Stimulated activated CD8-positive, alpha-beta memory T cell treated with anti-CD3 and anti-CD28 coated beads, Interleukin-7, amount 100 ng/mL, for 48 hours (primary cell): ENCODE measurements around the gene GRM7.

ENCODE experiments used
- DNase-seq, 2 donors: peaks; one replicate each; pipeline ENCODE4 v3.0.0-alpha.2; 2020; ENCODE audit warnings: low read depth in 1 of 2; ENCODE audit errors: extremely low read depth in 1 of 2

The GRM7 gene

DNA sequence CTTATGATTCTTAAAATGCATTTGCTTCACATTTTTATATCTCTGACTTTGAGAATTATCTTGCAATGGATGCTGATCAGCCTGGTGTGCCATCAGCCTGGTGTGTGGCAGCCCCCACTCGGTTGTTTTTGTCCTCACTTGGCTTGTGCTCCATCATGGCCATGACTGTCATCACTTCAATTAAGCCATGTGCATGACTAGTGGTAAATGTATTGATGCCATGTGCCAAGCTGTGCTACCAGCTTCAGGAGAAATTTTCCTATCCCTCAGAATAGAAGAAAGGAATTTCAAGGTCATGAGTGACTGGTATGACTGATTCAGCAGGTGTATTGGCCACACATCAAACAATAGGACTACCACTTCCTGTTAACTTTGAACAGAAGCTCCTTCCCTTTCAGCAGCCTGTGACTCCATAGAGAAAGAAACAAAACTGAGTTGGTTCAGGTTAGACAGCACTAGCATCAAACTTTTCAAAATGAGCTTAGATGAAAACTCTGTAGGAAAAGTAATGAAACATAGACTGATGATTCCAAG, 251.7 kb downstream of the GRM7 start:
- no peak for DNase-seq

GRCh38 chr3:7144697-7145308, 283.9 kb downstream of the GRM7 start:
- DNase-seq = no peak

GRCh38 chr3:7146529-7146928, 285.6 kb downstream of the GRM7 start:
- DNase-seq = no peak

DNA sequence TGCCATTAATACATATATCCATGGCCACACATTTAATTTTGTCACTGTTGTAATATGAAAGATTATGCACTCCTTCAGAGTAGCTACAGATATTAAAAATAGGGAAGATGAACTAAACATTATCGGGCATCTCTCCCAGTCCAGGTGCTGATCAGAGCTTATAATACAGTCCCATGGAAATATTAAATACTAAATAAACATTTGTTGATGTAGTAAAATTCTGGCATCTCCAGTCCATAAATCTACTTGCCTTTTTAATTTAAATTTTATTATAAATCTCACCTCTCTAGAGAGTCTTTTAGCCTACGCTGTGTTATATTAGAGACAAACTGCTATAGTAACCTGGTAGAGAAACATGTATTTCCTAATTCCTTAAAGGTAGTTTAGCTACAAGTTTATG, 297.6 kb downstream of the GRM7 start:
- no peak for DNase-seq

- DNase-seq = no peak
Observed at GRCh38 chr3:7160689-7161088, 299.8 kb downstream of the GRM7 start.

DNA sequence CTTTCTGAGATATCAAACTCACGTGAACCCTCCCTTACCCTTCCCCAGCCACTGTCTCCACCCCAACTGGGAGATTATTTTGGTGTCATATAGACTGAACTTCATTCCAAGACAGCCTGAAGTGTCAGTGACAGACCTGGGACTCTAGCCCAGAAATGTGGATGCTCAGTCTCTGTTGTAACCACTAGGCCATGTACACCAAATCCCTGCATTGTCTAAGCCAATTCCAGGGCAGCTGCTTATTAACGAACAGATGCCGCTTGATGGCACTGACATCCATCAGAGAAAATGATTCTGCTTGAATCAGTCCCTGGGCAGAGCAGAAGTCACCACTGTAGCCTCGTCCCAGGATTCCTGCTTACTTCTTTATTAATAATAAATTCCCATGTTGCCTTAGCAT, 305.5 kb downstream of the GRM7 start:
- no peak for DNase-seq

DNA sequence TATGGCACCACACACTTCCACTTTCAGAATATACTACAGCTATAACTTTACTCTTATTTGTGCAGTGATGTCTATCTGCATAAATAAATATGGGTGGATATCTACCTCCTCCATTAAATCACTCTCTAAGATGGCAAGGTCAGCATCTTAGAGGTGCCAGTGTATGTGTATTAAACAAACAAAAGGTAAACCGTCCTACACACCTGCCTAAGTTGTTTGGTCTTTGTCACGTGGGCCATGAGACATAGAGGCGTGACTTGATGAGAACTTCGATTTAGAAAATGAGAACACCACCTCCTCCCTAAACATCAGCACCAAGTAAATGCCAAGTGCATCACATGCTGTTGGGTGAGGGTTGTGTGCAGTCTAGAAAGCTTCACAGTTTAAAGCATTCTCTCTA, 310.6 kb downstream of the GRM7 start:
- no peak for DNase-seq

DNA sequence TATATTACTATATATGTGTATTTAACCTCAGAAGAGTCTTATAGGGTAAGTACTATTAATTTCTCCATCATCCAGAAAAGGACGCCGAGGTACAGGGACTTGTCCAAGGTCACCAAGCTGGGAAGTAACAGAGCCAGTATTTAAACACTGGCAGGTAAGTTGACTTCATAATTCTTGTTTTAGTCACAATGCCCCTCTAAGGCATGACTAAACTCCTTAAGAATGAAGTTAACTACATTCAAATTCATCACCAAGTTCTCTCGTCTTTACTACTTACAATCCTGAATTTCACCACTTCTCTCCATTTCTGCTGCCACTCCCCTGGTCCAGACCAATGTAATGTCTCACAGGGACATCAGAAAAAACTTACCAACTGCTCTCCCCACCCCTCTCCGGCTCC, 312.1 kb downstream of the GRM7 start:
- DNase-seq = no peak

DNA sequence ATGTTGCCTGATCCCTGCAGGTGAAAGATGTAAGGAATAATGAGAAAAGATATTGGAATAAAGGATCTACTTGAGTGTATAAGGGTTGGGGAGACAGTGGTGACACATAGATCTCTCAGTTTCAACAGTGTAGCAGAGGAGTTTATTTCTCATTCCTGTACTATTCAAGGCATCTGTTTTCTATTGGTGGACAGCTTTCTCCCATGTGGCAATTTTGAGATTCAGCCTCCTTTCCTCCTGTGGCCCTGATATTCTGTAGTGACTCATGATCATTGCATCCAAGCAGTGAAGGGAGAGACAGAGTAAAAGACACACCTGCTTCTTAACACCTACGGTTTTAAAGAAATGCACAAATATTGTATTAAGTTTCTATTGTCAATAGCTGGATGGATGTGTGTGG, 327.6 kb downstream of the GRM7 start:
- no peak for DNase-seq

GRCh38 chr3:7190095-7190494, 329.2 kb downstream of the GRM7 start:
- DNase-seq = no peak

DNA sequence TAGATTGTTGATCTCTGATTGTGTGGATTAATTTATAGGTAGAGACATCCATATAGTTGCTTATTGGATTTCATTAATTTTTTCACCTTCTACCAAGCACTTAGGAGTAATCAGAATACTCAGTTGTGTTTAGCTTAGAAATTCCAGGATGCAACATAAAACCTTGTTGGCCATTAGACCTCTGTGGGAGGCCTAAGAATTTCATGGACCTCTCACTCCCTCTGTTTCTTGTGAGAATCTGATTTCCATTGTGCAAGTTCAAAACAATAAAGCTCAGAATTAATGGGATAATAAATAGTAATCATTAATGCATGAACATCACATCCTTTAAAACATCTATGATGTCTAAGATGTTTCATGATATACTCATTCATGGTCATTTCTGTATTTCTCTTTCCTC, 332.4 kb downstream of the GRM7 start:
- DNase-seq = no peak

DNA sequence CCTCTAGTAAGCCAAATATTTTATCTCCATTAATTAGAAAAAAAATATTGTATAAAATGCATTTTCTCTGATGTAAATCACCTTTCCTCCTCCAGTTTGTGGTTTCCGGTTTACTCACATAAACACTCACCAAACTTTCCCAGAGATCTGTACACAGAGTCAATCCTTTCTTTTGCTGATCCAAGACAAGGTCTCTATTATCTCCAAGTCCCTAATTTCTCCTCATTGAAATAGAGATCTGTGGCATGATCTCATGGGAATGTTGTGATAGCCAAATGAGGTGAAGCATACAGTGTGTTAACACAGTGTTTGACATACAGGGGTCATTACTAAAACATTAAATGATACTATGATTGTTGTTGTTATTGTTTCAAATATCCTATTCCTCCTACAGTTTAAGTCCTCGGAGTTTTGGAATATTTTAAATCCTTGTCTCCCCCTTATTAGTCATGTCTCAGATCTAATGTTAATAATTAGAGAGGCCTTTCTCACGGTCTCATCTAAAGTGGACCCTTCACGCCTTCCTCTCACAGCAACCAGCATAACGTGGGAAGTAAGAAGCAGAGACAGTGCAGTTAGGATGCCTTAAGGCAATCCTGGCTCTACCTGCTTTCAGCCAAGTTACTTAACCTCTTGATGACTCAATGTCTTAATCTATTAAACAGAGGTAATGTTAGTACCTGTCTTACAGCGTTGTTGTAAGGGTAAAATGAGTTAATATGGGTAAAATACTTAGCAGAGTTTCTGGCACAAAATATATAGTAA, 333.3 kb downstream of the GRM7 start:
- DNase-seq = no peak

DNA sequence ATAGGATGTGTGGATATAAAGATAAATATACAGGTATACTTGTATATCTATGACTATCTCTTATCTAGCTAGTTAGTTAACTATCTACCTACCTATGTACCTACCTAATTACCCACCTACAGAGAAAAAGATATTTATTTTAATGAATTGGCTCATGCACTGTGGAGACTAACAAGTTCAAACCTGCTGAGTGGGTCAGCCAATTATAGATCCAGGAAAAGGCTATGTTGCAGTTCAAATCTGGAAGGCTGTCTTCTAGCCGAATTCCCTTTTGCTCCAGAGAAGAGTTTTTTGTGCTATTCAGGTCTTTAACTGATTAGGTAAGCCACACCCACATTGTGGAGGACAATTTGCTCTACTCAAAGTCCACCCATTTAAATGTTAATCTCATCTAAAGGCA, 335.0 kb downstream of the GRM7 start:
- DNase-seq = no peak

- no peak for DNase-seq
Observed at GRCh38 chr3:7201784-7202183, 340.9 kb downstream of the GRM7 start.

- DNase-seq = no peak
Observed at GRCh38 chr3:7203969-7204847, 343.3 kb downstream of the GRM7 start.

DNA sequence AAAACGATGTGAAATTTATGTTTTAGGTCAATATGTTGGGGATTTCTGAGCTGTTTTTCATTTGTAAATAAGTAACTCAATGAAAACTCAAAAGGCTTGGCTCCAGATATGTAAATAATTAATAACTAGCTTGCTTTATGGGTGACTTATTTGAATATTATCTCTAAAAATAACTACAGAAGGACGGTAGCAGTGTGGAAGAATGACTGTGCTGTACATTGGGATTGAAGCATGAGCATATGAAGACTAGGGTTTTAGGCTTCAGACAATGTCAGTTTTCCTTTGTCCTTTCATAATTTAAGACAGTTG, 343.9 kb downstream of the GRM7 start:
- no peak for DNase-seq

DNA sequence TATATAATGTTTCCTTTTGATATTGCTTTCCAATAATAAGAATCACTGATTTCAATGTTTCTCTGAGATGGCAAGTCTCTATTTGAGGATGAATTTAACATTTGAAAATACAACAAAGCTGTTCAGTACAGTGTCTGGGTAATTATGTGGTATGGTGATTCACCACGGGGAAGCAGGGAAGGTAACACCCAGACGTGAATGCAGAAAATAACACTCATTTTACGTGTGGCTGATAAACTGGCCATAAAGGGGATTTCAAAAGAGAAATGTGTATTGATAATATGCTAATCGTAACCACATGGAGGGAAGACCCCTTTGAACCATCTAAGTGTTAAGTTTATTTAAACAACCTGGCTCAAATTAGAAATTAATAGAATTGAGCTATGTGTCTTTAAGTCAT, 344.6 kb downstream of the GRM7 start:
- DNase-seq = no peak

- no peak for DNase-seq
Observed at GRCh38 chr3:7205962-7206361, 345.0 kb downstream of the GRM7 start.

GRCh38 chr3:7207125-7207524, 346.2 kb downstream of the GRM7 start:
- no peak for DNase-seq

DNA sequence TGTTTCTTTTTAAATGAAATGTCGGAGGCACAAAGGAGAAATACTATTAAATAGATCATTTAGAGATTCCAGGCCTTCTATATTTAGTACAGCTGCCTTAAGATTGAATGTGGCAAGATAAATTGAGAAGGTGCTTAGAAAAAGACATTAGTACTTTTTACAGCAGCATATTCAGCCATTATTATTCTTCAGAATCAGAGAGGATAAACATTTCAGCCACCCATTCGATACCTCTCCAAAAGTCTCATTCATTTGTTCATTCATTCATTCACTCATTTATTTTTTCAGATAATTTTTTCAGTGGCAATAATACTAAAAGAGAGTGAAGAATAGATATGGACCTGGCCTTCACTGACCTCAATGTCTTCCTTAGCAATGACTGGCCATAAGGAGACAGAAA, 347.0 kb downstream of the GRM7 start:
- no peak for DNase-seq

GRCh38 chr3:7209098-7209497, 348.2 kb downstream of the GRM7 start:
- DNase-seq = no peak

DNA sequence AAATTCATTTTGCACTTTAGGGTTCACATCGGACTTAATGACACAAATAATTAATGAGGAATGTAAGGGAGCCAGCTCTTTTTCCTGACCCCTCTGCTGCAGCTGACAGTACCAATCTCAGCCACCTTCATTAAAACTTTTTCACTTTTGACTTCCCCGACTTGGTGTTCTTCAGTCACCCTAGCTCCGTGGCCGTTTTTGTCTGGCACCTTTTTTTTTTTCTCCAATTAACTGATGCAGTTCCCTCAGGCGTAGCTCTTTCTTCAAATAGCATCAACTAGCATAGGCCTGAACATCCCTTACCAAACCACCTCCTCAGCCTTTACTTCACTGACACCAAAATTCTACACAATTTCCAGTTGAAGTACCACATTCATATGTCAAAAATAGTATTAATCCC, 350.8 kb downstream of the GRM7 start:
- no peak for DNase-seq
